HL-60 (cell line): ENCODE data around the gene BTC.
A peak's percentile ranks its signal among the peaks of the same experiment; 100 is the strongest.

Experiments used
- DNase-seq, 2 experiments: peaks; one replicate each; pipeline ENCODE4 v3.0.0-alpha.2; 2010 to 2020; ENCODE audit warnings: low read depth in 1 of 2, low spot score in 1 of 2
- H3K27ac ChIP-seq: fragments of 250-450 bp; sonication (Bioruptor Pico); replicated peaks from 2 replicates; pipeline ENCODE4 v1.5.1; 2020; ENCODE audit warnings: mild to moderate bottlenecking, moderate library complexity
- H3K27me3 ChIP-seq: fragments of 250-450 bp; sonication (Bioruptor Pico); 2 replicates; pipeline ENCODE4 v1.5.1; 2021; ENCODE audit warnings: mild to moderate bottlenecking, moderate library complexity; ENCODE audit not compliant: insufficient read depth, poor library complexity, severe bottlenecking
- H3K4me3 ChIP-seq: replicated peaks from 2 replicates; pipeline ENCODE4 v1.5.1; 2011; ENCODE audit warnings: mild to moderate bottlenecking, control low read depth, low read length; ENCODE audit not compliant: insufficient read depth
- GABPA ChIP-seq: IDR thresholded peaks from 2 replicates; pipeline ENCODE4 v1.6.1; 2012; ENCODE audit warnings: low read depth
- POLR2AphosphoS5 ChIP-seq: IDR thresholded peaks from 2 replicates; pipeline ENCODE4 v1.6.1; 2012; ENCODE audit warnings: low read depth
- SPI1 ChIP-seq: IDR thresholded peaks from 2 replicates; pipeline ENCODE4 v1.6.1; 2012; ENCODE audit warnings: low read depth, mild to moderate bottlenecking, borderline replicate concordance
- TF ChIP-seq, protein P1 (sequence below): IDR thresholded peaks from 2 replicates; pipeline ENCODE4 v1.6.1; 2012; ENCODE audit warnings: low read depth; ENCODE audit not compliant: insufficient replicate concordance
- TF ChIP-seq, protein P2 (sequence below): IDR thresholded peaks from one replicate; pipeline ENCODE4 v1.5.1; 2011; ENCODE audit warnings: low read length, control low read depth, inconsistent platforms; ENCODE audit not compliant: insufficient read depth

BTC gene

DNA sequence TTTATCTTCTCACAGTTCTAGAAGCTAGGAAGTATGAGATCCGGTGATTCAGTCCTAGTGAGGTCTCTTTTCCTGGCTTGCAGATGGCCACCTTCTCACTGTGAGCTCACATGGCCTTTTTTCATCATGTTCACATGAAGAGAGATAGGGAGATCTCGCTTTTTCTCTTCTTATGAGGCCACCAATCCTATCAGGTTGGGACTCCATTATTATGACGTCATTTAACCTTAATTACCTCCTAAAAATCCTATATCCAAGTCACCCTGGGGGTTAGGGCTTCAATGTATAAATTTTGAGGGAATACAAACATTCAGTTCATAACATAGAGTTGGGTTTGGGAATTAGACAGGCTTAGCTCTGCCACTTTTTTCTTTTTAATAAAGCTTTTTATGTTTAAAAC is 6.0 kb upstream of the BTC start:
- TF ChIP-seq GABPA (no peak), SPI1 (no peak), POLR2AphosphoS5 (no peak)
- TF ChIP-seq, protein P1, sequence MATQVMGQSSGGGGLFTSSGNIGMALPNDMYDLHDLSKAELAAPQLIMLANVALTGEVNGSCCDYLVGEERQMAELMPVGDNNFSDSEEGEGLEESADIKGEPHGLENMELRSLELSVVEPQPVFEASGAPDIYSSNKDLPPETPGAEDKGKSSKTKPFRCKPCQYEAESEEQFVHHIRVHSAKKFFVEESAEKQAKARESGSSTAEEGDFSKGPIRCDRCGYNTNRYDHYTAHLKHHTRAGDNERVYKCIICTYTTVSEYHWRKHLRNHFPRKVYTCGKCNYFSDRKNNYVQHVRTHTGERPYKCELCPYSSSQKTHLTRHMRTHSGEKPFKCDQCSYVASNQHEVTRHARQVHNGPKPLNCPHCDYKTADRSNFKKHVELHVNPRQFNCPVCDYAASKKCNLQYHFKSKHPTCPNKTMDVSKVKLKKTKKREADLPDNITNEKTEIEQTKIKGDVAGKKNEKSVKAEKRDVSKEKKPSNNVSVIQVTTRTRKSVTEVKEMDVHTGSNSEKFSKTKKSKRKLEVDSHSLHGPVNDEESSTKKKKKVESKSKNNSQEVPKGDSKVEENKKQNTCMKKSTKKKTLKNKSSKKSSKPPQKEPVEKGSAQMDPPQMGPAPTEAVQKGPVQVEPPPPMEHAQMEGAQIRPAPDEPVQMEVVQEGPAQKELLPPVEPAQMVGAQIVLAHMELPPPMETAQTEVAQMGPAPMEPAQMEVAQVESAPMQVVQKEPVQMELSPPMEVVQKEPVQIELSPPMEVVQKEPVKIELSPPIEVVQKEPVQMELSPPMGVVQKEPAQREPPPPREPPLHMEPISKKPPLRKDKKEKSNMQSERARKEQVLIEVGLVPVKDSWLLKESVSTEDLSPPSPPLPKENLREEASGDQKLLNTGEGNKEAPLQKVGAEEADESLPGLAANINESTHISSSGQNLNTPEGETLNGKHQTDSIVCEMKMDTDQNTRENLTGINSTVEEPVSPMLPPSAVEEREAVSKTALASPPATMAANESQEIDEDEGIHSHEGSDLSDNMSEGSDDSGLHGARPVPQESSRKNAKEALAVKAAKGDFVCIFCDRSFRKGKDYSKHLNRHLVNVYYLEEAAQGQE = no peak
- TF ChIP-seq, protein P2, sequence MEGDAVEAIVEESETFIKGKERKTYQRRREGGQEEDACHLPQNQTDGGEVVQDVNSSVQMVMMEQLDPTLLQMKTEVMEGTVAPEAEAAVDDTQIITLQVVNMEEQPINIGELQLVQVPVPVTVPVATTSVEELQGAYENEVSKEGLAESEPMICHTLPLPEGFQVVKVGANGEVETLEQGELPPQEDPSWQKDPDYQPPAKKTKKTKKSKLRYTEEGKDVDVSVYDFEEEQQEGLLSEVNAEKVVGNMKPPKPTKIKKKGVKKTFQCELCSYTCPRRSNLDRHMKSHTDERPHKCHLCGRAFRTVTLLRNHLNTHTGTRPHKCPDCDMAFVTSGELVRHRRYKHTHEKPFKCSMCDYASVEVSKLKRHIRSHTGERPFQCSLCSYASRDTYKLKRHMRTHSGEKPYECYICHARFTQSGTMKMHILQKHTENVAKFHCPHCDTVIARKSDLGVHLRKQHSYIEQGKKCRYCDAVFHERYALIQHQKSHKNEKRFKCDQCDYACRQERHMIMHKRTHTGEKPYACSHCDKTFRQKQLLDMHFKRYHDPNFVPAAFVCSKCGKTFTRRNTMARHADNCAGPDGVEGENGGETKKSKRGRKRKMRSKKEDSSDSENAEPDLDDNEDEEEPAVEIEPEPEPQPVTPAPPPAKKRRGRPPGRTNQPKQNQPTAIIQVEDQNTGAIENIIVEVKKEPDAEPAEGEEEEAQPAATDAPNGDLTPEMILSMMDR = no peak
- DNase-seq = no peak
- Histone ChIP-seq H3K27ac (no peak overlapping the region), H3K27me3 (peaks cover 5% of the 10 kb centered on the region), H3K4me3 (no peak overlapping the region)

DNA sequence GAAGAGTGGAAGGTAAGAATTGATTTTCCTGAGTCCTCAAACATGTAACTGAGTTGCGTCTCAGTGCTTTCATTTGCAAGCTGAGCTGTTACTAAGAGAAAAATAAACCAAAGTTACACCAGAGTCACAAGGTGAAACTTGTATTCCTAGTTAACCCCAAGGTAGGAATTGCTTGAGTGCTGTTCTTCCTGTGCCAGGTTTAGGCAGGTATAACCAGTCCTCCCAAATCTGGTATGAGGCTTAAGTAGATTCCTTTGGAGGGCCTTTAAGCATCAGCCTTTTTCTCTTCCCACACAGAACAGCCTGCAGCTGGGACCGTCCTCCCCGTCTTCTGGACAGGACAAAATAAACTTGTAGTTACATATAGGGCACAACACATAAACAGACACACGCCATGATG is 2.3 kb upstream of the BTC start:
- Histone ChIP-seq H3K27ac (no peak overlapping the region), H3K27me3 (peaks cover 37% of the 10 kb centered on the region)
- no peak for TF ChIP-seq GABPA
- TF ChIP-seq, protein P2 = no peak
- TF ChIP-seq SPI1 = no peak
- TF ChIP-seq POLR2AphosphoS5 = no peak
- TF ChIP-seq, protein P1 = no peak

DNA sequence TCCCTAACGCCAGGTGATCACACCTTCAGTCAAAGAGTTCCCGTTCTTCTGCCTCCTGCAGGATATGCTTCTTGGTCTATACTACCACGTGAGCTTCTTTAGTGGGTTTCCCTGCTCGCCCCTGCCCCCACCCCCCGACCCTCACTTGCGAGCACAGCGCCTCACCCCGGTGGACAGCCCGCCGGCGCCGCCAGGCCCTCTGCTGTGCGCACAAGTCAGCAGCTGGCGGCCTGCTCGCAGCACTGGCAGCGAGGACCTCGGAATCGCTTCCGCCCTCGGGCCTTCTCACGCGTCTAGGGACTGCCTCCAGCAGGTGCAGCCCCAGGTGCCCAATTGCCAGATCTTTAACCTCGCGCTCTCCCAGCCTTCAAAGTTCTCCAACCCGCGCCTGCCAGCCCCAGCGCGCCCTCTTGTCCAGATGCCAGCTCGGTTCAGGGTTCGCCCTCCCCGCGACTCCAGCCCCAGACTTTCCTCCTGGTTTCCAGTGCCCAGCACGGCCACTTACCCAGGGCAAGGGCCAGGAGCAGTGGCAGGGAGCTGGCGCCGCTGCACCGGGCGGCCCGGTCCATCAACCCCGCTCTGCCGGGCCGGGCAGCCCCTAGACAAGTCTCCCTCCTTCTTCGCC is 454 bp downstream of the BTC start:
- TF ChIP-seq, protein P2 = peak; percentile 0
- TF ChIP-seq, protein P1 = no peak
- peaks cover 37% of the 10 kb centered on the region for H3K27me3 ChIP-seq
- H3K27ac ChIP-seq = no peak overlapping the region
- H3K4me3 ChIP-seq = peak overlapping the region; percentile 29
- DNase-seq = peak in 1 of 2 experiments; percentile 30

More for the DNA sequence above, 2.3 kb upstream of the BTC start:
- DNase-seq = no peak
- no peak overlapping the region for H3K4me3 ChIP-seq
